ENCODE results near the gene NME8. TPM values are rescaled to one million over a fixed set of nuclear protein-coding genes. Genes with fewer than 3 reads are reported as not detected.

Gene NME8
- total RNA-seq, 1 experiment from 2014 or later: not detected

- POLR2A ChIA-PET: no interaction called here
- intact Hi-C loops (cut with micrococcal nuclease): no loop called here
Observed at GRCh38 chr7:37932543-37932942, 84.1 kb downstream of the NME8 start.

GRCh38 chr7:37933018-37933566 lies 84.7 kb downstream of the NME8 start:
- no peak for ATAC-seq
- Histone ChIP-seq H3K4me1 (ENCODE audit: control insufficient read depth in 1 of 2, insufficient read depth in 2 of 2, low read length in 2 of 2) (no peaks in the 10 kb centered on the region), H3K4me3 (replicated peaks in 1 of 2; ENCODE audit: low read depth in 1 of 2, low read length in 2 of 2) (no peak overlapping the region), H3K9ac (ENCODE audit: low read length) (no peak overlapping the region), H3K27ac (ENCODE audit: low read depth, low read length) (no peak overlapping the region), H3K27me3 (ENCODE audit: insufficient read depth, low read length) (no peaks in the 10 kb centered on the region), H3K9me3 (ENCODE audit: control insufficient read depth in 1 of 2, insufficient read depth in 1 of 2, low read depth in 1 of 2, low read length in 2 of 2) (no peaks in the 10 kb centered on the region), H3K4me2 (ENCODE audit: low read length) (no peak overlapping the region), H2AFZ (ENCODE audit: low read depth, low read length, poor library complexity, severe bottlenecking) (no peak overlapping the region), H3K36me3 (ENCODE audit: control insufficient read depth in 1 of 2, insufficient read depth in 2 of 2, low read length in 2 of 2) (no peaks in the 10 kb centered on the region), H3K79me2 (ENCODE audit: insufficient read depth, low read length) (peaks cover 4% of the 10 kb centered on the region; the same call in 1 of the 2 replicates), H4K20me1 (ENCODE audit: insufficient read depth) (no peaks in the 10 kb centered on the region), H3K9me2 (ENCODE audit: insufficient read depth) (no peaks in the 10 kb centered on the region)
- ChIA-PET RAD21 (ENCODE audit: low non-redundant PET in 1 of 2, low total read pairs in 2 of 2, uncharacterized antibody in 2 of 2, unreplicated experiment in 2 of 2) (no interaction called here), CTCF (interaction anchor here (1.2 kb wide), 1 partner anchor 13 kb away, joined by 3 read pairs; the partner anchor contains the start of gene EPDR1), POLR2A (no interaction called here)
- TF ChIP-seq POLR2A (IDR thresholded peaks at IDR 0.05; ENCODE audit: borderline replicate concordance, extremely low read depth, insufficient read depth, insufficient read length): no peak
- TF ChIP-seq JUND (IDR thresholded peaks at IDR 0.05): no peak
- TF ChIP-seq, protein P1, sequence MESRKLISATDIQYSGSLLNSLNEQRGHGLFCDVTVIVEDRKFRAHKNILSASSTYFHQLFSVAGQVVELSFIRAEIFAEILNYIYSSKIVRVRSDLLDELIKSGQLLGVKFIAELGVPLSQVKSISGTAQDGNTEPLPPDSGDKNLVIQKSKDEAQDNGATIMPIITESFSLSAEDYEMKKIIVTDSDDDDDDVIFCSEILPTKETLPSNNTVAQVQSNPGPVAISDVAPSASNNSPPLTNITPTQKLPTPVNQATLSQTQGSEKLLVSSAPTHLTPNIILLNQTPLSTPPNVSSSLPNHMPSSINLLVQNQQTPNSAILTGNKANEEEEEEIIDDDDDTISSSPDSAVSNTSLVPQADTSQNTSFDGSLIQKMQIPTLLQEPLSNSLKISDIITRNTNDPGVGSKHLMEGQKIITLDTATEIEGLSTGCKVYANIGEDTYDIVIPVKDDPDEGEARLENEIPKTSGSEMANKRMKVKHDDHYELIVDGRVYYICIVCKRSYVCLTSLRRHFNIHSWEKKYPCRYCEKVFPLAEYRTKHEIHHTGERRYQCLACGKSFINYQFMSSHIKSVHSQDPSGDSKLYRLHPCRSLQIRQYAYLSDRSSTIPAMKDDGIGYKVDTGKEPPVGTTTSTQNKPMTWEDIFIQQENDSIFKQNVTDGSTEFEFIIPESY (IDR thresholded peaks at IDR 0.05; ENCODE audit: extremely low read depth, insufficient replicate concordance, low read length): no peak
- no peak for TF ChIP-seq SP1 (IDR thresholded peaks at IDR 0.05; ENCODE audit: low read depth)
- TF ChIP-seq SRF (IDR thresholded peaks at IDR 0.05; ENCODE audit: low read depth): no peak
- BruUV-seq (replicated peaks): no TSS peak
- DNase-seq (ENCODE audit: low read depth, low spot score): no peak
- intact Hi-C loops (cut with micrococcal nuclease): no loop called here

More at GRCh38 chr7:37932543-37932942, 84.1 kb downstream of the NME8 start:
- Histone ChIP-seq H4K20me1 (ENCODE audit: insufficient read depth) (no peaks in the 10 kb centered on the region), H3K9me2 (ENCODE audit: insufficient read depth) (no peaks in the 10 kb centered on the region), H3K27ac (ENCODE audit: low read depth, low read length) (no peak overlapping the region), H3K4me1 (ENCODE audit: control insufficient read depth in 1 of 2, insufficient read depth in 2 of 2, low read length in 2 of 2) (no peaks in the 10 kb centered on the region), H2AFZ (ENCODE audit: low read depth, low read length, poor library complexity, severe bottlenecking) (no peak overlapping the region), H3K4me3 (replicated peaks in 1 of 2; ENCODE audit: low read depth in 1 of 2, low read length in 2 of 2) (no peak overlapping the region), H3K4me2 (ENCODE audit: low read length) (no peak overlapping the region), H3K79me2 (ENCODE audit: insufficient read depth, low read length) (peaks cover 4% of the 10 kb centered on the region; the same call in 1 of the 2 replicates), H3K27me3 (ENCODE audit: insufficient read depth, low read length) (no peaks in the 10 kb centered on the region), H3K9me3 (ENCODE audit: control insufficient read depth in 1 of 2, insufficient read depth in 1 of 2, low read depth in 1 of 2, low read length in 2 of 2) (no peaks in the 10 kb centered on the region), H3K36me3 (ENCODE audit: control insufficient read depth in 1 of 2, insufficient read depth in 2 of 2, low read length in 2 of 2) (no peaks in the 10 kb centered on the region), H3K9ac (ENCODE audit: low read length) (no peak overlapping the region)
- ATAC-seq: no peak
- CTCF ChIA-PET: interaction anchor here (1.2 kb wide), 1 partner anchor 12 kb away, joined by 3 read pairs; the partner anchor contains the start of gene EPDR1
- no peak for TF ChIP-seq SIN3A (IDR thresholded peaks at IDR 0.05; ENCODE audit: low read depth)
- TF ChIP-seq SRF (IDR thresholded peaks at IDR 0.05; ENCODE audit: low read depth): no peak
- TF ChIP-seq ZNF274 (IDR thresholded peaks at IDR 0.05; ENCODE audit: low read depth, low read length): no peak
- no peak for TF ChIP-seq TCF7L2 (IDR thresholded peaks at IDR 0.05; ENCODE audit: borderline replicate concordance, extremely low read depth, insufficient read depth, insufficient read length)
- TF ChIP-seq EZH2 (IDR thresholded peaks at IDR 0.05): no peak
- TF ChIP-seq, protein P2, sequence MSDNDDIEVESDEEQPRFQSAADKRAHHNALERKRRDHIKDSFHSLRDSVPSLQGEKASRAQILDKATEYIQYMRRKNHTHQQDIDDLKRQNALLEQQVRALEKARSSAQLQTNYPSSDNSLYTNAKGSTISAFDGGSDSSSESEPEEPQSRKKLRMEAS (IDR thresholded peaks at IDR 0.05): no peak
- TF ChIP-seq SP1 (IDR thresholded peaks at IDR 0.05; ENCODE audit: low read depth): no peak
- no peak for TF ChIP-seq FOSL1 (IDR thresholded peaks at IDR 0.05; ENCODE audit: low read depth)
- TF ChIP-seq ATF3 (IDR thresholded peaks at IDR 0.05): no peak
- TF ChIP-seq CBX3 (IDR thresholded peaks at IDR 0.05; ENCODE audit: low read depth): no peak
- no peak for TF ChIP-seq EZH2phosphoT487 (IDR thresholded peaks at IDR 0.05; ENCODE audit: borderline replicate concordance)
- no peak for TF ChIP-seq EGR1 (IDR thresholded peaks at IDR 0.05; ENCODE audit: low read depth)
- TF ChIP-seq ELF1 (IDR thresholded peaks at IDR 0.05; ENCODE audit: borderline replicate concordance, low read depth): no peak
- no peak for TF ChIP-seq POLR2AphosphoS5 (IDR thresholded peaks at IDR 0.05; ENCODE audit: low read depth, low read length)
- TF ChIP-seq CEBPB (IDR thresholded peaks at IDR 0.05; ENCODE audit: low read depth): no peak
- TF ChIP-seq POLR2A (IDR thresholded peaks at IDR 0.05; ENCODE audit: borderline replicate concordance, extremely low read depth, insufficient read depth, insufficient read length): no peak
- TF ChIP-seq RAD21 (IDR thresholded peaks at IDR 0.05; ENCODE audit: low read depth): no peak
- no peak for TF ChIP-seq ZFX (IDR thresholded peaks at IDR 0.05)
- BruUV-seq (replicated peaks): no TSS peak
- DNase-seq (ENCODE audit: low read depth, low spot score): no peak
- RAD21 ChIA-PET (ENCODE audit: low non-redundant PET in 1 of 2, low total read pairs in 2 of 2, uncharacterized antibody in 2 of 2, unreplicated experiment in 2 of 2): no interaction called here
